Measurements from ENCODE around the gene NEDD4L. TPM values are rescaled to one million over a fixed set of nuclear protein-coding genes. Genes with fewer than 3 reads are reported as not detected.

NEDD4L gene
- total and polyA plus RNA-seq, 10 of the 15 experiments (the other 5 are each of a cell fraction or from before 2014, with no cell fraction given) = 7.4 to 24.0 (median 17.7) TPM

DNA sequence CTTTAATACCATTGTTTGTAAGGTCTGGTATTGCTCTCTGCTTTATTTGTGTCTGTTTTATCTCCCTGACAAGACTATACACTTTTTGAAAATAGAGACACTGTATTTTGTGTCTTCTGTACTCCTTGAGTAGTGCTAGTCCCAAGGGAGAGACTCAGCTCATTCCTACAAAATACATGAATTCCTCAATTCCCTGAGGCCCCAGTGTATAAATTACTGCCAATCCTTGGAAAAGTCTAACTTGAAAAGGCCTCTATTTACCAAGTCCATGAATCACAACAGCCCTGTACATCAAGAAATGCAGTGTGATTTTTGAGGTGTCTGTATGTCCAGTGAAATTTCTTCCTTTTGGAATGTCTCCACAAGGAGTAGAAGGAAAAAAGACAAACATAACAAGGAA lies 34.9 kb upstream of the NEDD4L start:
- Histone ChIP-seq H3K79me2 (ENCODE audit: control insufficient read depth, insufficient read depth, low read length) (no peaks in the 10 kb centered on the region), H3K4me1 (ENCODE audit: control insufficient read depth, insufficient read depth, low read length) (no peaks in the 10 kb centered on the region), H3K9me3 (replicated peaks; ENCODE audit: control insufficient read depth, insufficient read depth, low read length) (no peaks in the 10 kb centered on the region), H2AFZ (ENCODE audit: control insufficient read depth, low read depth, low read length) (no peak overlapping the region), H3K27me3 (replicated peaks in 1 of 2; ENCODE audit: control insufficient read depth in 2 of 2, insufficient read depth in 2 of 2, low read length in 1 of 2) (no peaks in the 10 kb centered on the region; a peak in 1 of 4 replicates), H3K27ac (ENCODE audit: control insufficient read depth, insufficient read depth) (no peak overlapping the region), H3K9ac (ENCODE audit: control insufficient read depth, insufficient read depth, low read length) (no peak overlapping the region), H4K20me1 (ENCODE audit: control insufficient read depth, insufficient read depth) (no peaks in the 10 kb centered on the region), H3K4me2 (ENCODE audit: control insufficient read depth, insufficient read depth) (no peak overlapping the region), H3K36me3 (ENCODE audit: control insufficient read depth in 2 of 2, insufficient read depth in 2 of 2, low read length in 1 of 2) (no peaks in the 10 kb centered on the region), H3K4me3 (no peak overlapping the region)
- SMC1A ChIA-PET (ENCODE audit: uncharacterized antibody, unreplicated experiment) = no interaction called here
- no TSS peak for BruUV-seq (replicated peaks)
- intact Hi-C loops (cut with micrococcal nuclease; ENCODE audit: unreplicated experiment) (no loop called here), in situ Hi-C loops (cut with MboI) (no loop called here)
- CTCF ChIA-PET = interaction anchor here (1.2 kb wide), 1 partner anchor 125 kb away, joined by 4 read pairs; no protein-coding TSS in a partner anchor
- POLR2A ChIA-PET = no interaction called here
- RAD21 ChIA-PET (ENCODE audit: unreplicated experiment) = no interaction called here
- DNase-seq (ENCODE audit: low read depth, low spot score) (no peak), FAIRE-seq (no peak), ATAC-seq (no peak)
- TF ChIP-seq CREB1 (IDR thresholded peaks at IDR 0.05; ENCODE audit: low read depth) = no peak
- no peak for TF ChIP-seq MXI1 (IDR thresholded peaks at IDR 0.05; ENCODE audit: low read depth, low read length)
- no peak for TF ChIP-seq ZNF384 (IDR thresholded peaks at IDR 0.05; ENCODE audit: borderline replicate concordance, low read depth, low read length)
- TF ChIP-seq WRNIP1 (IDR thresholded peaks at IDR 0.05; ENCODE audit: borderline replicate concordance, low read depth, low read length) = no peak
- no peak for TF ChIP-seq DPF2 (IDR thresholded peaks at IDR 0.05)
- no peak for TF ChIP-seq EED (IDR thresholded peaks at IDR 0.05; ENCODE audit: low read depth)
- no peak for TF ChIP-seq RELA (IDR thresholded peaks at IDR 0.05; ENCODE audit: borderline replicate concordance, partially characterized antibody)
- TF ChIP-seq EP300 (IDR thresholded peaks at IDR 0.05; ENCODE audit: borderline replicate concordance in 1 of 2, control insufficient read depth in 1 of 2, low read depth in 2 of 2, low read length in 2 of 2) = no peak
- TF ChIP-seq, protein P1, sequence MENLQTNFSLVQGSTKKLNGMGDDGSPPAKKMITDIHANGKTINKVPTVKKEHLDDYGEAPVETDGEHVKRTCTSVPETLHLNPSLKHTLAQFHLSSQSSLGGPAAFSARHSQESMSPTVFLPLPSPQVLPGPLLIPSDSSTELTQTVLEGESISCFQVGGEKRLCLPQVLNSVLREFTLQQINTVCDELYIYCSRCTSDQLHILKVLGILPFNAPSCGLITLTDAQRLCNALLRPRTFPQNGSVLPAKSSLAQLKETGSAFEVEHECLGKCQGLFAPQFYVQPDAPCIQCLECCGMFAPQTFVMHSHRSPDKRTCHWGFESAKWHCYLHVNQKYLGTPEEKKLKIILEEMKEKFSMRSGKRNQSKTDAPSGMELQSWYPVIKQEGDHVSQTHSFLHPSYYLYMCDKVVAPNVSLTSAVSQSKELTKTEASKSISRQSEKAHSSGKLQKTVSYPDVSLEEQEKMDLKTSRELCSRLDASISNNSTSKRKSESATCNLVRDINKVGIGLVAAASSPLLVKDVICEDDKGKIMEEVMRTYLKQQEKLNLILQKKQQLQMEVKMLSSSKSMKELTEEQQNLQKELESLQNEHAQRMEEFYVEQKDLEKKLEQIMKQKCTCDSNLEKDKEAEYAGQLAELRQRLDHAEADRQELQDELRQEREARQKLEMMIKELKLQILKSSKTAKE (IDR thresholded peaks at IDR 0.05; ENCODE audit: low read depth, poor library complexity, severe bottlenecking) = no peak
- TF ChIP-seq SP1 (IDR thresholded peaks at IDR 0.05; ENCODE audit: low read depth, low read length) = no peak
- TF ChIP-seq TBL1XR1 (IDR thresholded peaks at IDR 0.05; ENCODE audit: low read depth, low read length) = no peak
- TF ChIP-seq PAX5 (IDR thresholded peaks at IDR 0.05; ENCODE audit: borderline replicate concordance, low read depth, low read length) = no peak
- TF ChIP-seq NR2C1 (IDR thresholded peaks at IDR 0.05) = no peak
- no peak for TF ChIP-seq IKZF2 (IDR thresholded peaks at IDR 0.05)
- no peak for TF ChIP-seq POU2F2 (IDR thresholded peaks at IDR 0.05; ENCODE audit: borderline replicate concordance, low read depth, low read length)
- TF ChIP-seq, protein P2, sequence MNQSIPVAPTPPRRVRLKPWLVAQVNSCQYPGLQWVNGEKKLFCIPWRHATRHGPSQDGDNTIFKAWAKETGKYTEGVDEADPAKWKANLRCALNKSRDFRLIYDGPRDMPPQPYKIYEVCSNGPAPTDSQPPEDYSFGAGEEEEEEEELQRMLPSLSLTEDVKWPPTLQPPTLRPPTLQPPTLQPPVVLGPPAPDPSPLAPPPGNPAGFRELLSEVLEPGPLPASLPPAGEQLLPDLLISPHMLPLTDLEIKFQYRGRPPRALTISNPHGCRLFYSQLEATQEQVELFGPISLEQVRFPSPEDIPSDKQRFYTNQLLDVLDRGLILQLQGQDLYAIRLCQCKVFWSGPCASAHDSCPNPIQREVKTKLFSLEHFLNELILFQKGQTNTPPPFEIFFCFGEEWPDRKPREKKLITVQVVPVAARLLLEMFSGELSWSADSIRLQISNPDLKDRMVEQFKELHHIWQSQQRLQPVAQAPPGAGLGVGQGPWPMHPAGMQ (IDR thresholded peaks at IDR 0.05; ENCODE audit: borderline replicate concordance) = no peak
- TF ChIP-seq, protein P3, sequence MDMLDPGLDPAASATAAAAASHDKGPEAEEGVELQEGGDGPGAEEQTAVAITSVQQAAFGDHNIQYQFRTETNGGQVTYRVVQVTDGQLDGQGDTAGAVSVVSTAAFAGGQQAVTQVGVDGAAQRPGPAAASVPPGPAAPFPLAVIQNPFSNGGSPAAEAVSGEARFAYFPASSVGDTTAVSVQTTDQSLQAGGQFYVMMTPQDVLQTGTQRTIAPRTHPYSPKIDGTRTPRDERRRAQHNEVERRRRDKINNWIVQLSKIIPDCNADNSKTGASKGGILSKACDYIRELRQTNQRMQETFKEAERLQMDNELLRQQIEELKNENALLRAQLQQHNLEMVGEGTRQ (IDR thresholded peaks at IDR 0.05; ENCODE audit: borderline replicate concordance, low read depth, low read length) = no peak
- TF ChIP-seq BHLHE40 (IDR thresholded peaks at IDR 0.05; ENCODE audit: borderline replicate concordance in 1 of 2, low read depth in 2 of 2, low read length in 1 of 2) = no peak
